ENCODE results near the gene CCDC6.

Gene CCDC6

DNA sequence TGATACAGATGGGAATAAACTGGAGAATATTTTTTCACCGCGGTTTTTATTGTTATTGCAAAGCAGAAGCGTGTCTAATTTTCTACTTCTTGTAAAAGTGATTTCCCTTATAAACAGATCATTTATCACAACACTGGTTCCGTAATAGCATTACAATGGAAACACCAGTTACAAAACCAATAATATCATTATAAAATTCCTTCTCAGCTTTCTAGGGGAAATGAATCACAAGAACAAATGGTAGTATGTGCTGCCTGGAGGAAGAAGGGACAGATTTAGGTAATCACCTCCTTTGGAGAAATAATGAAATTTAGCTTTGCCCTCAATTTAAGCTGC is 2.4 kb upstream of the CCDC6 start:
- no peaks in the 10 kb centered on the region for H3K27me3 Mint-ChIP-seq (ENCODE audit: low read depth)

DNA sequence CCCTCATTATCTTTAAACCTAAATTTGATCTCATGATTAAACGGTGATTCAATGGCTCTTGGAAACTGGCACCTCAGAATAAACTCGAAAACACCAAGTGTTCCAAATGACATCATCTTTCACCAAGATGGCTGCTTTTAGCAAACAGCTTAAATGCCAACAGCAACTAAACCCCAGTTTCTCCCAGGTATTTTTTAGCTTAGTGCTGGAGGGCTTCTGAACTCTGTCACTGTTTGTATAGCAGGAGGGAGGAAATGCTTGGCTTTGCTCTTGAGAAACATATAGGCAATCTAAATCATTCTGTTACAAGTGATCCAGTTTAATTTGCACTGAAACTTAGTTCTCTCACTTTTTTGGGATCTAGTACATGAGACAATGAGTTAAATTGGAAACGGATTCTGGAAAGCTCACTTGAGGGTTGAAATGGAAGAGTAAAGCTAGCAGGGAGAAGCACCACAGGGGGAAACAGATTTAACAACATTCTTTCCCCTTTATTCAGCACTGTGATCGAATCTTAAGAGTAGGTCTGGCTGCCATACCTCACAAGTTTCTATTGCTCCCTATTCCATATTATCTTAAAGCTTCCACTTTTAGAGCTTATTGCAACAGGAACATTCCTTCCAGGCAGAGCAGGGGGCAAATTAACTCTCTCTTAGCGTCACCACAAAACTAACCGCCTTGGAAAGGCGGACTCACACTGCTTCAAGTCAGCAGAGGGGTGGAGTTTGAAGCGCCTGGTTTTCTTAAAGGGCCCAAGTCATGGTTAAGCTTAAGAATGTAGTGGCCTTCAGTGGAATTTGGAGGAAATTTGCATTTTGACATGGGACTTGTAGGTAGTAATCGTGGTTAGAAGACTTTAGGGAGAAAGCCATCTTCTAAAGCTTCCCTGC is 1.8 kb upstream of the CCDC6 start:
- H3K4me3 Mint-ChIP-seq, result peak overlapping the region; percentile 97 to 99 (median 98)
- peaks cover 10% of the 10 kb centered on the region for H3K9me3 Mint-ChIP-seq
- H3K27ac Mint-ChIP-seq, result peak overlapping the region; percentile 96 to 97 (median 97)
- peaks cover 50% of the 10 kb centered on the region for H3K4me1 Mint-ChIP-seq
- no peaks in the 10 kb centered on the region for H3K27me3 Mint-ChIP-seq (ENCODE audit: low read depth)
- TF ChIP-seq, protein P1, sequence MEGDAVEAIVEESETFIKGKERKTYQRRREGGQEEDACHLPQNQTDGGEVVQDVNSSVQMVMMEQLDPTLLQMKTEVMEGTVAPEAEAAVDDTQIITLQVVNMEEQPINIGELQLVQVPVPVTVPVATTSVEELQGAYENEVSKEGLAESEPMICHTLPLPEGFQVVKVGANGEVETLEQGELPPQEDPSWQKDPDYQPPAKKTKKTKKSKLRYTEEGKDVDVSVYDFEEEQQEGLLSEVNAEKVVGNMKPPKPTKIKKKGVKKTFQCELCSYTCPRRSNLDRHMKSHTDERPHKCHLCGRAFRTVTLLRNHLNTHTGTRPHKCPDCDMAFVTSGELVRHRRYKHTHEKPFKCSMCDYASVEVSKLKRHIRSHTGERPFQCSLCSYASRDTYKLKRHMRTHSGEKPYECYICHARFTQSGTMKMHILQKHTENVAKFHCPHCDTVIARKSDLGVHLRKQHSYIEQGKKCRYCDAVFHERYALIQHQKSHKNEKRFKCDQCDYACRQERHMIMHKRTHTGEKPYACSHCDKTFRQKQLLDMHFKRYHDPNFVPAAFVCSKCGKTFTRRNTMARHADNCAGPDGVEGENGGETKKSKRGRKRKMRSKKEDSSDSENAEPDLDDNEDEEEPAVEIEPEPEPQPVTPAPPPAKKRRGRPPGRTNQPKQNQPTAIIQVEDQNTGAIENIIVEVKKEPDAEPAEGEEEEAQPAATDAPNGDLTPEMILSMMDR (IDR thresholded peaks at IDR 0.05; ENCODE audit: unreplicated experiment in 3 of 3), result no peak
- peaks cover 4% of the 10 kb centered on the region for H3K36me3 Mint-ChIP-seq (ENCODE audit: low read depth)

More for the DNA sequence above, 2.4 kb upstream of the CCDC6 start:
- Mint-ChIP-seq H3K36me3 (ENCODE audit: low read depth) (peaks cover 6% of the 10 kb centered on the region), H3K4me3 (peak overlapping the region; percentile 97 to 99 (median 98)), H3K9me3 (peaks cover 12% of the 10 kb centered on the region), H3K4me1 (peaks cover 45% of the 10 kb centered on the region), H3K27ac (peak overlapping the region; percentile 96 to 97 (median 97))
- TF ChIP-seq, protein P1 (IDR thresholded peaks at IDR 0.05; ENCODE audit: unreplicated experiment in 3 of 3), result no peak

DNA sequence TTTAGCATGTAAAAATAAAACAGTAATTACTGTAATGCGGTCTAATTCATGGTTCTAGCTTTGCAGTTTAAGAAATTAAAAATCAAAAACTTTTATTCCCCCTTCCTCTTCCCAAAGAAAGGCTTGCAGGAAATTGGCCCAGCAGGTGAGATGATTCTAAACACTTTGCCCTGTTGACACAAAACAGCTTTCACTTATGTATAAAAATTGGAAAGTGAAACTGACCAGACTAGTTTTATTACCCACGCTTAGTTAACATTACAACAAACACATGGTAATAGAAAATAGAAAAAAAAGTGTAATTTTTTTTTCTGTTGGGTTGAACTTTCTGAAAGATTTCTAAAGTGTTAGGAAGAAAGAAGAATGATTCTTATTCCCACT is 1.2 kb upstream of the CCDC6 start:
- peak overlapping the region; percentile 97 to 99 (median 98) for H3K4me3 Mint-ChIP-seq
- H3K9me3 Mint-ChIP-seq, result peaks cover 4% of the 10 kb centered on the region
- H3K4me1 Mint-ChIP-seq, result peaks cover 56% of the 10 kb centered on the region
- H3K27me3 Mint-ChIP-seq (ENCODE audit: low read depth), result no peaks in the 10 kb centered on the region
- no peaks in the 10 kb centered on the region for H3K36me3 Mint-ChIP-seq (ENCODE audit: low read depth)
- TF ChIP-seq, protein P1 (IDR thresholded peaks at IDR 0.05; ENCODE audit: unreplicated experiment in 3 of 3), result no peak
- peak overlapping the region; percentile 96 to 97 (median 97) for H3K27ac Mint-ChIP-seq

DNA sequence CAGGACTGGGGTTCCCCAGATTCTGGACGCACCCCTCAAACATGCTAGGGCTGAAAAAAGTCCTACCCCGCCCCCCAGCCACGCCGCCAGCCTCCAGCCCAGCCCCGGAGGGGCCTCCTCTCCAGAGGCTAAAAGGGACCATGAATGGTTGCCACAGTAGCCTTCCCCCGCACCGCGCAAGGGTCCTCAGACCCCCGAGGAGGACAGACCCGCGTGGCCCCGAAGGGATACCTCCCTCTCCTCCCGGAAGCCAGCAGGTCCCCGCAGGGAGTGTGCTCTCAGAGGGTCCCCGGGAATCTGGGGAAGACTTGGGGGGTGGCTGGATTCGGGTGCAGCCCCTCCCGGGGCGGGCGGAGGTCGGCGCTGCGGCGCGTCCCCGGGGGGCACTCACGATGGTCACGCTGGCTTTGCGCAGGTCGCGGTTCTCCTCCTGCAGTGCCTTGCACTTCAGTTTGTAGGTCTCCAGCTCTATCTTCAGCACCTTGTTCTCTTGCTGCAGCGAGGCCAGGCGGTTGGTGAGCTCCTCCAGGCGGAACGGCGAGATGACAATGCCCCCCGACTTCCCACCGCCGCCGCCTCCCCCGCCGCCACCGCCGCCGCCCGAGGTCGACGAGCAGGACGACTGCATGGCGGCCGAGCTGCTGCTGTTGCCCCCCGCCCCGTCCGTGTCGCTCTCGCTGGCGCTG is 482 bp downstream of the CCDC6 start:
- TF ChIP-seq, protein P1 (IDR thresholded peaks at IDR 0.05; ENCODE audit: unreplicated experiment in 3 of 3), result no peak
- peak overlapping the region; percentile 87 to 97 (median 96) for H3K27ac Mint-ChIP-seq
- peaks cover 61% of the 10 kb centered on the region for H3K4me1 Mint-ChIP-seq
- H3K27me3 Mint-ChIP-seq (ENCODE audit: low read depth), result no peaks in the 10 kb centered on the region
- no peaks in the 10 kb centered on the region for H3K36me3 Mint-ChIP-seq (ENCODE audit: low read depth)
- peak overlapping the region; percentile 97 to 99 (median 98) for H3K4me3 Mint-ChIP-seq
- H3K9me3 Mint-ChIP-seq, result no peaks in the 10 kb centered on the region

DNA sequence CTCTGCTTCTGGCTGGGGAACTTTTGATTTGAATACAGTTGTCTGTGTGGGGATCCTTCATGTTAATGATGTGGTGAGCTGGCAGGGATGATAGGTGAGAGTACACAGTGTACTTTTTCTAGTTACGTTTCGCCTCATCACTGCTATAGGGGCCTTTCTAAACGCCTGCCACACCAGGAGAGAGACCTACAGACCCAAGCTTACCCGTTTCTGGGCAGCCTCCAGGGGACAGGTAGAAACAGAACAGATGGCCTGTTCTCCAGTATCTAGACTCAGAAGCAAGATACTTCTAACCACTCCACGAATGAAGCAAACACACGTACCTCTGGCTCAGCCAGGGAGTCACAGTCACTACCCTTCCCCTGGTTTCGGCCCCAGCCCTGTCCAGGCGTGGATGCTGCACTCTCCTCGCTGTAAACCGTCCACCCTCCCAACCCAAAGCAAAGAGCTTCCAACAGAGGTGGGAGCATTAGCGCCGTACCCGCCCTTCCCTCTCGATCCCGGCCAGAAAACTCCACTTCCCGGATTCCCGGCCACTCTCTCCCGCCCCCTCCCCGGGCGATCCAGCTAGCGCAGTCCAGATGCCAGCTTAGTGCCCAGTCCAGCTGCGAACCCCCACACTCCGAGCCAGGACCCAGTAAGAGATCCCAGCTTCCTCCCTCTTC is 1.2 kb downstream of the CCDC6 start:
- TF ChIP-seq, protein P1 (IDR thresholded peaks at IDR 0.05; ENCODE audit: unreplicated experiment in 3 of 3), result no peak
- H3K4me1 Mint-ChIP-seq, result peaks cover 64% of the 10 kb centered on the region

More for the DNA sequence above, 1.2 kb downstream of the CCDC6 start:
- no peaks in the 10 kb centered on the region for H3K9me3 Mint-ChIP-seq
- peak overlapping the region; percentile 87 to 97 (median 96) for H3K27ac Mint-ChIP-seq
- H3K27me3 Mint-ChIP-seq (ENCODE audit: low read depth), result no peaks in the 10 kb centered on the region
- peak overlapping the region; percentile 97 to 99 (median 98) for H3K4me3 Mint-ChIP-seq
- H3K36me3 Mint-ChIP-seq (ENCODE audit: low read depth), result peaks cover under 1% of the 10 kb centered on the region

Measured in nephron (organoid).